GM12872 (cell line): ENCODE data around the gene CDKN2D.

Experiments used
- TF ChIP-seq, protein P1 (sequence below): IDR thresholded peaks from 3 replicates; pipeline ENCODE4 v1.5.1; 2011; ENCODE audit warnings: low read depth, mild to moderate bottlenecking, low read length, moderate library complexity; ENCODE audit not compliant: insufficient read depth

The CDKN2D gene

GRCh38 chr19:10535613-10536012 lies 33.2 kb downstream of the CDKN2D start:
- TF ChIP-seq, protein P1, sequence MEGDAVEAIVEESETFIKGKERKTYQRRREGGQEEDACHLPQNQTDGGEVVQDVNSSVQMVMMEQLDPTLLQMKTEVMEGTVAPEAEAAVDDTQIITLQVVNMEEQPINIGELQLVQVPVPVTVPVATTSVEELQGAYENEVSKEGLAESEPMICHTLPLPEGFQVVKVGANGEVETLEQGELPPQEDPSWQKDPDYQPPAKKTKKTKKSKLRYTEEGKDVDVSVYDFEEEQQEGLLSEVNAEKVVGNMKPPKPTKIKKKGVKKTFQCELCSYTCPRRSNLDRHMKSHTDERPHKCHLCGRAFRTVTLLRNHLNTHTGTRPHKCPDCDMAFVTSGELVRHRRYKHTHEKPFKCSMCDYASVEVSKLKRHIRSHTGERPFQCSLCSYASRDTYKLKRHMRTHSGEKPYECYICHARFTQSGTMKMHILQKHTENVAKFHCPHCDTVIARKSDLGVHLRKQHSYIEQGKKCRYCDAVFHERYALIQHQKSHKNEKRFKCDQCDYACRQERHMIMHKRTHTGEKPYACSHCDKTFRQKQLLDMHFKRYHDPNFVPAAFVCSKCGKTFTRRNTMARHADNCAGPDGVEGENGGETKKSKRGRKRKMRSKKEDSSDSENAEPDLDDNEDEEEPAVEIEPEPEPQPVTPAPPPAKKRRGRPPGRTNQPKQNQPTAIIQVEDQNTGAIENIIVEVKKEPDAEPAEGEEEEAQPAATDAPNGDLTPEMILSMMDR, result no peak

DNA sequence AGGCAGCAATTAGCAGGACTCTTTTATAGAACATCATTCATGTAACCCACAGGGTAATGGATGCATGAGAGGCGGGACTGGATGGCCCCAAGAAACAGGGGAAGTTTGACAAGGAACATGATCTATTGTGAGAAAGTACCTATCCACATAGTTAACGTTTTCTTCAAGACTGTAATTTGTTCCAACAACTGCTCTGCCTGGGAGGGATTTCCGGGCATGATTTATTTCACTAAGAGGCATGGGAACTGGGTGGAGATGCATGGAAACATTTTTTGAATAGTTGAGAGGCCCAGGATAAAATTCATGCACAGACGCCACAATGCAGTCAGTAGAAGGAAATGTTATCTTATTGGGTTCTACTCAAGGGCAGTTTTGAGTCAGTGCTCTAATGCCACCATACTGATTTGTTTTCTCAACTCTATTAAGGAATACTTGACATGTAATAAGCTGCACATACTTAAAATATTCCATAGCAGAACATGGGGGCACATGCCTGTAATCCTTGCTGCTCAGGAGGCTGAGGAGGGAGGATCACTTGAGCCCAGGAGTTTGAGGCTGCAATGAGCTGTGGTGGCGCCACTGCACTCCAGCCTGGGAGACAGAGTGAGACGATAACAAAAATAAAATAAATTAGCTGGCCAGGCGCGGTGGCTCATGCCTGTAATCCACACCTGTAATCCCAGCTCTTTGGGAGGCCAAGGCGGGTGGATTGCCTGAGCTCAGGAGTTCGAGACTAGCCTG lies 35.0 kb downstream of the CDKN2D start:
- TF ChIP-seq, protein P1, result no peak

- TF ChIP-seq, protein P1, result no peak
Measured at GRCh38 chr19:10532457-10532856, 36.3 kb downstream of the CDKN2D start.

GRCh38 chr19:10525636-10526035 lies 43.1 kb downstream of the CDKN2D start:
- TF ChIP-seq, protein P1, result no peak

DNA sequence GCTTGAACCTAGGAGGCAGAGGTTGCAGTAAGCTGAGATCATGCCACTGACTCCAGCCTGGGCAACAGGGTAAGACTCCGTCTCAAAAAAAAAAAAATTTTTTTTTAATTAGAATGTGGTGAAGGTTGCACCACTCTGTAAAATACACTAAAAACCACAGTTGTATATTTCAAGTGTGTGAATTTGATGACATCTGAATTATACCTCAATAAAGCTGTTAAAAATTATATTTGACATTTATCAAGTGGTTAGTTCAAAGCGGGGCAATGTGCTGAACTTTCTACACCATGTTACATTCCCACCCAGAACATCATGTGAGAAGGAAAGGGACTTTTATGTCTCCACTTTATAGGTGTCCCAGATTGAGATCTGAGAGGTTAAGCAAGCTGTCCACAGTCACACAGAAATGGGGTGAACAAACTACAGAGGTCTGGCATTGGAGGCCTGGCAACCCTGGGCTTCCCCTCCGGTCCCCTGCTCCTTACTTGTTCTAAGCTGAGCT lies 45.6 kb downstream of the CDKN2D start:
- TF ChIP-seq, protein P1, result no peak

GRCh38 chr19:10521461-10522171 lies 47.2 kb downstream of the CDKN2D start:
- TF ChIP-seq, protein P1, result no peak

GRCh38 chr19:10520652-10521318 lies 48.0 kb downstream of the CDKN2D start:
- TF ChIP-seq, protein P1, result no peak
